ENCODE results near the gene MAP4K3. TPM values are rescaled to one million over a fixed set of nuclear protein-coding genes. Genes with fewer than 3 reads are reported as not detected.

The MAP4K3 gene
- total and polyA plus RNA-seq, 2 of the 8 experiments (the other 6 are each of a cell fraction or from before 2014, with no cell fraction given) = 11.4 to 63.0 TPM

- peak overlapping the region; percentile 85 to 91; a peak in 3 of 4 replicates for H3K4me2 ChIP-seq (ENCODE audit: insufficient read depth in 1 of 2, low read depth in 2 of 2, low read length in 2 of 2)
- H3K4me1 ChIP-seq (replicated peaks in 1 of 4; ENCODE audit: control insufficient read depth in 3 of 4, insufficient read depth in 4 of 4, low read length in 3 of 4) = peaks cover 4 to 18% (median 7%) of the 10 kb centered on the region in 4 experiments; a peak in 6 of 7 replicates
- FAIRE-seq = no peak
- POLR2A ChIA-PET (ENCODE audit: partially characterized antibody) = interaction anchor here (0.6 kb wide), 1 partner anchor 14 kb away, joined by 4 read pairs; no protein-coding TSS in a partner anchor
- no peak for DNase-seq (ENCODE audit: low read depth in 1 of 2, low spot score in 2 of 2)
- H3K23ac ChIP-seq (ENCODE audit: insufficient read length) = no peak overlapping the region
- no peak overlapping the region for H2BK12ac ChIP-seq (ENCODE audit: low read depth, low read length)
- no peak overlapping the region for H3K4ac ChIP-seq (replicated peaks; ENCODE audit: insufficient read length, low read depth, low read length)
- peaks cover 15 to 18% of the 10 kb centered on the region in 2 experiments for H4K20me1 ChIP-seq (replicated peaks in 1 of 2; ENCODE audit: control insufficient read depth in 1 of 2, insufficient read depth in 2 of 2, low read length in 2 of 2)
- H4K8ac ChIP-seq (ENCODE audit: extremely low read depth, insufficient read depth, low read length) = no peak overlapping the region
- H2AK5ac ChIP-seq (ENCODE audit: low read depth, low read length) = no peak overlapping the region
- H3K79me1 ChIP-seq (ENCODE audit: low read depth, low read length) = peaks cover 4% of the 10 kb centered on the region; the same call in 1 of the 2 replicates
- no peak overlapping the region for H3K18ac ChIP-seq (ENCODE audit: extremely low read depth, low read length)
- H3K9ac ChIP-seq (replicated peaks in 1 of 4; ENCODE audit: extremely low read depth in 1 of 4, low read depth in 3 of 4, low read length in 3 of 4) = no peak overlapping the region
- H3K14ac ChIP-seq (ENCODE audit: insufficient read length) = no peak overlapping the region
- H3K79me2 ChIP-seq (ENCODE audit: control insufficient read depth in 1 of 2, insufficient read depth in 2 of 2, low read length in 2 of 2) = peaks cover 22 to 72% of the 10 kb centered on the region in 2 experiments
- no peak overlapping the region for H2BK120ac ChIP-seq (replicated peaks; ENCODE audit: low read depth, low read length)
- no peaks in the 10 kb centered on the region for H3K27me3 ChIP-seq (replicated peaks in 1 of 4; ENCODE audit: control insufficient read depth in 3 of 4, extremely low read depth in 1 of 4, insufficient read depth in 3 of 4, low read length in 3 of 4)
- no peak overlapping the region for H3K27ac ChIP-seq (ENCODE audit: low read depth, low read length)
- no peak overlapping the region for H2BK15ac ChIP-seq (ENCODE audit: low read length)
- no peak overlapping the region for H2AFZ ChIP-seq (ENCODE audit: low read length)
- H4K91ac ChIP-seq (replicated peaks; ENCODE audit: insufficient read length, low read length) = no peak overlapping the region
- no peak overlapping the region for H2BK20ac ChIP-seq (ENCODE audit: low read length)
- H3K36me3 ChIP-seq (ENCODE audit: control insufficient read depth in 2 of 4, insufficient read depth in 4 of 4, low read length in 3 of 4) = no peaks in the 10 kb centered on the region
- H2BK5ac ChIP-seq (ENCODE audit: low read depth, low read length) = no peak overlapping the region
- 56% methylated on average over 1 of the region's 1 CpG; no CpG with 5 or more reads in 1 of the 2 experiments for WGBS, 2 experiments (ENCODE audit: extremely low coverage in 1 of 2, insufficient coverage in 1 of 2, insufficient read length in 1 of 2, insufficient replicate concordance in 2 of 2, low coverage in 1 of 2, low lambda C conversion rate in 2 of 2, missing lambda C conversion rate in 1 of 2)
- H3K56ac ChIP-seq (replicated peaks; ENCODE audit: insufficient read length, low read depth, low read length) = no peak overlapping the region
- H3K9me3 ChIP-seq (ENCODE audit: insufficient read depth in 2 of 2, low read depth in 1 of 2, low read length in 1 of 2) = no peaks in the 10 kb centered on the region
- peak overlapping the region in 1 of 4 experiments; percentile 76; a peak in 1 of 8 replicates for H3K4me3 ChIP-seq (ENCODE audit: extremely low read depth in 1 of 4, insufficient read depth in 2 of 4, low read depth in 3 of 4, low read length in 4 of 4)
- H4K5ac ChIP-seq (ENCODE audit: insufficient read length, low read depth, low read length) = no peak overlapping the region
- CTCF ChIA-PET (ENCODE audit: partially characterized antibody) = interaction anchor here (0.7 to 1.4 kb wide), 2 partner anchors 54 to 55 kb away, joined by 3 to 5 read pairs; no protein-coding TSS in a partner anchor
- H3K23me2 ChIP-seq (ENCODE audit: low read depth, low read length) = peaks cover 14% of the 10 kb centered on the region
- TF ChIP-seq ZNF274 (IDR thresholded peaks at IDR 0.05; ENCODE audit: borderline replicate concordance, extremely low read depth, low read length) = no peak
- no peak for TF ChIP-seq BRCA1 (IDR thresholded peaks at IDR 0.05; ENCODE audit: low read depth, low read length)
- no peak for TF ChIP-seq BCL11A (IDR thresholded peaks at IDR 0.05; ENCODE audit: low read depth in 2 of 2, low read length in 2 of 2)
- TF ChIP-seq SIX5 (IDR thresholded peaks at IDR 0.05; ENCODE audit: low read depth, low read length) = no peak
- TF ChIP-seq RFX5 (IDR thresholded peaks at IDR 0.05; ENCODE audit: borderline replicate concordance, low read depth, low read length) = no peak
- no peak for TF ChIP-seq JUND (IDR thresholded peaks at IDR 0.05; ENCODE audit: low read length)
- TF ChIP-seq E2F6 (IDR thresholded peaks at IDR 0.05) = no peak
- no peak for TF ChIP-seq SP1 (IDR thresholded peaks at IDR 0.05; ENCODE audit: low read depth, low read length)
- no peak for TF ChIP-seq POLR2AphosphoS5 (IDR thresholded peaks at IDR 0.05; ENCODE audit: low read depth, low read length)
- no peak for TF ChIP-seq SP2 (IDR thresholded peaks at IDR 0.05; ENCODE audit: low read length)
- no peak for TF ChIP-seq CREB1 (IDR thresholded peaks at IDR 0.05)
- TF ChIP-seq TAF7 (optimal IDR thresholded peaks at IDR 0.05; ENCODE audit: borderline replicate concordance, low read depth, low read length) = no peak
- no peak for TF ChIP-seq RXRA (IDR thresholded peaks at IDR 0.05; ENCODE audit: insufficient read depth, low read depth, low read length)
- TF ChIP-seq CHD1 (IDR thresholded peaks at IDR 0.05; ENCODE audit: low read depth, low read length) = no peak
Observed at GRCh38 chr2:39434233-39434897, 2.7 kb downstream of the MAP4K3 start.
